PC-9 (cell line): ENCODE data around the gene IPO4.

Source experiments
- CTCF ChIP-seq: fragments of 200-600 bp; sonication (generic); conservative IDR thresholded peaks from 2 replicates; pipeline ENCODE4 v1.6.1; 2017; ENCODE audit warnings: mixed run types, antibody characterized with exemption, mild to moderate bottlenecking, moderate library complexity
- EZH2 ChIP-seq: fragments of 200-600 bp; sonication (generic); IDR thresholded peaks from 2 replicates; pipeline ENCODE4 v1.8.0; 2017; ENCODE audit warnings: antibody characterized with exemption, low read depth

DNA sequence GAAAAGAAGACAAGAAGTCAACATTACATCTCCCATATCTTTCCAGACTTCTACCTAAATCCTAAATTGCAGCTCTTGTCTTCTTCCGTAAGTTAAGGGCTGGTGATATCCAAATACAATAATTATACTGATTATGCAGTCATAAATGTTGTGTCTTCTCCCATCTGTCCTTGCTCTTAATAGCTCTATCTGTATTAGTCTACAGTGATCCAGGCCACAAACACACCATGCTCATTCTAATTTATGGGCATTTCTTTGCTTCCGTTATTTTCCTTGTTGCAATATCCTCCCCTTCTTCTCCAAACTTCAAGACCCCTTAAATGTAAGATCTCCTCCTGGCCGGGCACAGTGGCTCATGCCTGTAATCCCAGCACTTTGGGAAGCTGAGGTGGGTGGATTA lies 30.9 kb upstream of the IPO4 start:
- TF ChIP-seq CTCF (no peak), EZH2 (no peak)
